GM12872 (cell line): Measurements from ENCODE around the gene AP2B1.

Experiments used
- TF ChIP-seq, protein P1 (sequence below): IDR thresholded peaks from 3 replicates; pipeline ENCODE4 v1.5.1; 2011; ENCODE audit warnings: low read depth, mild to moderate bottlenecking, low read length, moderate library complexity; ENCODE audit not compliant: insufficient read depth

Gene AP2B1

DNA sequence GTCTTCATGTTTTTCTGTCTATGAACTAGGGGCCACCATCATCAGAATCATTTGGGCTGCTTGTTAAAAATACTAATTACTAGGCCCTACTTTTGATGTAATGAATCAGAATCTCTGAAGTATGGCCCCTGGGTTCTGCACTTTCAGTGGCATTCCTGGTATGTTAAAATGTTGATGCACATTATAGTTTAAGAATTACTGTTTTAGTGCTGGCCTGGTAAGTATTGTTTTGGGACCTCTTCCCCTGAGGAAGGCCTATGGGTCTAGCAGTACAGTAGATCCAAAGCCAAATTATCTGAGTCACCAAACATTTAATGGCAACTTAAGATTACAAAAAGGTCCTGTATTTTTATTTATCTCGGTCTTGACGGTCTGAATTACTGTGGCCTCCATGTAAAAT lies 58.8 kb downstream of the AP2B1 start:
- TF ChIP-seq, protein P1, sequence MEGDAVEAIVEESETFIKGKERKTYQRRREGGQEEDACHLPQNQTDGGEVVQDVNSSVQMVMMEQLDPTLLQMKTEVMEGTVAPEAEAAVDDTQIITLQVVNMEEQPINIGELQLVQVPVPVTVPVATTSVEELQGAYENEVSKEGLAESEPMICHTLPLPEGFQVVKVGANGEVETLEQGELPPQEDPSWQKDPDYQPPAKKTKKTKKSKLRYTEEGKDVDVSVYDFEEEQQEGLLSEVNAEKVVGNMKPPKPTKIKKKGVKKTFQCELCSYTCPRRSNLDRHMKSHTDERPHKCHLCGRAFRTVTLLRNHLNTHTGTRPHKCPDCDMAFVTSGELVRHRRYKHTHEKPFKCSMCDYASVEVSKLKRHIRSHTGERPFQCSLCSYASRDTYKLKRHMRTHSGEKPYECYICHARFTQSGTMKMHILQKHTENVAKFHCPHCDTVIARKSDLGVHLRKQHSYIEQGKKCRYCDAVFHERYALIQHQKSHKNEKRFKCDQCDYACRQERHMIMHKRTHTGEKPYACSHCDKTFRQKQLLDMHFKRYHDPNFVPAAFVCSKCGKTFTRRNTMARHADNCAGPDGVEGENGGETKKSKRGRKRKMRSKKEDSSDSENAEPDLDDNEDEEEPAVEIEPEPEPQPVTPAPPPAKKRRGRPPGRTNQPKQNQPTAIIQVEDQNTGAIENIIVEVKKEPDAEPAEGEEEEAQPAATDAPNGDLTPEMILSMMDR = no peak

DNA sequence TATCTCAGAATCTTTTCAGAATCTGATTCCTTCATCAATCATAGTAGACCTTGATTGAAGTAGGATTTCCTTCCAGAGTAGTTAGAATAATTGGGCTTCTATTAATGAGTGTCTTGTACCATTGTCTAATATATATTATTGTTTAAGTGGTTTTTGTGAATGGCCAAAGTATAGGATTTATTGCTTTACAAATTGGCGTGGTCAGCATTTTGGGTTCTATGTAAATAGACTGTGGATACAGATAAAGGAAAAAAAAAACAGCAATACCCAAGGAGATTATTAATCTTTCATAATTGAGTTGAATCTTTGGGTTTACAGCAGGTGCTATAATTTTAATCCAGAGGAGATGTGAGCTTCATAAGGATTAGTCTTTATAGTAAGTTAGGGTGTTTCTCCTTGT lies 64.3 kb downstream of the AP2B1 start:
- TF ChIP-seq, protein P1 = no peak

DNA sequence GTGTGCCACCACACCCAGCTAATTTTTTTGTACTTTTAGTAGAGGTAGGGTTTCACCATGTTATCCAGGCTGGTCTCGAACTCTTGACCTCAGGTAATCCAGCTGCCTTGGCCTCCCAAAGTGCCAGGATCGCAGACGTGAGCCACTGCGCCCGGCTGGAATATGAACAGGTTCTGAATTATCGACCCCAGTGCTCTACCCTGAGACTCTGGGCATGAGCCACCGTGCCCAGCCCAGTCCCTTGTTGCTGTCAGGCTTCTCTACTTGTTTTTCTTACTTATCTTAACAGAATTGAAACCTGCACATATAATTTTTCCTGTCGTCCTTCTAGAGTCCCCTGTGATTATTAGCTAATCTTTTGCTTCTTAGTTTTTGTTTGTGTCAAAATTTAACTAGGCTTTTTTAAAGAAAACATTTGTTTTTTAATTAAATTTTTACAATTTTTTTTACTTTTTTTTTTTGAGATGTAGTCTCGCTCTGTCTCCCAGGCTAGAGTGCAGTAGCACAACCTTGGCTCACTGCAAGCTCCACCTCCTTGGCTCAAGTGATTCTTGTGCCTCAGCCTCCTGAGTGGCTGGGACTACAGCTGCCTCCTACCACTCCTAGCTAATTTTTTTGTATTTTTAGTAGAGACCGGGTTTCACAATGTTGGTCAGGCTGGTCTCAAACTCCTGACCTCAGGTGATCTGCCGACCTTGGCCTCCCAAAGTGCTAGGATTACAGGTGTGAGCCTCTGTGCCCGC lies 66.7 kb downstream of the AP2B1 start:
- TF ChIP-seq, protein P1 = no peak

DNA sequence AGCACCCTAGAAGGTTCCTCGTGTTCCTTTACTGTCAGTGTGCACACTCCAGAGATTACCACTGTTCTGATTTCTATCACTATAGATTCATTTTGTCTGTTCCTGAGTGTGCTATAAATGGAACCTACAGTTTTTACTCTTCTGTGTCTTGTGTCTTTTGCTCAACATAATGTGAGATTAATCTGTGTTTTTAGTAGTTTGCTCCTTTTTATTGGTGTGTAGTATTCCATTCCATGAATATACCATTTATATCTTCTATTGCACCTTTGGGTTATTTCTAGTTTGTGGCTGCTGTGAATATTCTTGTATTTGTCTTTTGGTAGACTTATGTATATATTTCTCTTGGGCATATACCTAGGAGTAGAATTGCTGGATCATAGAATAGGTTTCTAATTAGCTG lies 68.2 kb downstream of the AP2B1 start:
- TF ChIP-seq, protein P1 = no peak

DNA sequence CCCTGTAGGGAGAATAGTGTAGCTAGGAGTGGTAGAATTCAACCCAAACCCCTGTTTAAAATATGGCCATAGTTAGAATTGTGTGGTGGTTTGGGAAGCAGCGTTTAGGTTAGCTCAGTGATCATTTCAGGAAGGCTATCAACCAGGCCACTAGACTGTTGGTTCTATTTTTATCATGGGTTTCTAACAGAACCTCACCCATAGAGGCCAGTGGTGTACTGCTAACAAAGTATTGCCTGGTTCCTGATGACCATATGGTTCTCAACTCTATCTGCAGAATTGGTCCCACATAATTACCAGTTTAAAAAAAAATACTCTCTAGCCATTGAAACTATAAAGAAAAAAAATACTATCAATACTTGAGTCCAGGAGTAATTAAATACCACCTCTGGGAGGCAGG lies 73.8 kb downstream of the AP2B1 start:
- TF ChIP-seq, protein P1 = no peak

DNA sequence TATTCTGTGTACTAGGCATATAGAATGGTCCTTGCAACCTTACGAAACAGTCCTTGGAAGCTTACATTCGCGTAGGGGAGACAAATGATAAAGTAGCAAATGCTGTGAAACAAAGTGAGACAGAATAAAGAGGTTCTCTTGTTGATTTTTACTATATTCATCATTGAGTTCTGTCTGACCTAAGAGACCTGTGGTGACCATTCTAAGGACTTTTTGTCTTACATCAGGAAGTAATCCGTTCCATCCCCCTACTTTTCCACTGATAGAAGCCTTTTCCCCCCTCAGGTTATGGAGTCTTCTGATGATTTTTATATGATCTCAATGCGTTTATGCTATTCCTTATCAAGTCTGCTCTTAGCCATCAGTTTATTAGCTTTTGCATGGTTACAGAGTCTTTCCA lies 77.6 kb downstream of the AP2B1 start:
- TF ChIP-seq, protein P1 = no peak

DNA sequence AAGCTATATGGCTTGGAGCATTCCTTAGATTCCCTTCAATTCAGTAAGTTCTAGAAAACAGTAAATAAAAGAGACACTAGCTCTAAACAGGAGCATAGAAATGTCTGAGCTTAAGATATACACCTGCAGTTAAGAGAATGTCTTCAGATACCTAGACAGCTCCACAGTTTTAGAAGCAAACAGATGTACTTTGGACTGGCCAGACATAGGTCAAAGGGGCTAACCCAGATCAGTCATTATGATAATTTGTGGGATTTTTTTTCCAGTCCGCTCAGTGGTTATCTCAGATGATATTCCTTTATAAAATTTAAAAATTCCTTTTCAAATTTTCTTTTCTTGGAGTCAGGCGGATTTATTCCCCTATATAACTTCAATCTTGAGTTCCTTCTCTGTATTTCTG lies 78.5 kb downstream of the AP2B1 start:
- TF ChIP-seq, protein P1 = no peak
